Vagina (tissue), 2 donors: ENCODE results near the gene PDCL2. TPM values are rescaled to one million over a fixed set of nuclear protein-coding genes. Genes with fewer than 3 reads are reported as not detected.
"Not testable (repeated sequence)": the region's sequence is repeated elsewhere in the genome, so short reads cannot be mapped to it uniquely, and the experiment has no call there.

Source experiments
- DNase-seq, 2 donors: peaks; one replicate each; pipeline ENCODE4 v3.0.0-alpha.2; 2017; ENCODE audit errors: extremely low spot score in 2 of 2
- H3K27ac ChIP-seq: fragments of 200-600 bp; sonication (generic); one replicate; pipeline ENCODE4 v1.5.1; 2019
- H3K27me3 ChIP-seq: fragments of 200-600 bp; sonication (generic); one replicate; pipeline ENCODE4 v1.5.1; 2019
- H3K36me3 ChIP-seq, 2 donors: fragments of 200-600 bp; sonication (generic); one replicate each; pipeline ENCODE4 v1.5.1; 2017 to 2019
- H3K4me1 ChIP-seq: fragments of 200-600 bp; sonication (generic); one replicate; pipeline ENCODE4 v1.5.1; 2019
- H3K4me3 ChIP-seq, 2 donors: fragments of 200-600 bp; sonication (generic); 1 replicate in 1 of 2; 2 replicates in 1 of 2; pipeline ENCODE4 v1.5.1; 2016 to 2019
- H3K9me3 ChIP-seq: fragments of 200-600 bp; sonication (generic); one replicate; pipeline ENCODE4 v1.5.1; 2019
- CTCF ChIP-seq, 3 experiments: fragments of 450-650 bp in 2 of 3; fragments of 200-600 bp in 1 of 3; sonication (generic) in 1 of 3; IDR thresholded peaks; one replicate each; pipeline ENCODE4 v1.5.1; 2017 to 2019; ENCODE audit warnings: antibody characterized with exemption in 3 of 3, mild to moderate bottlenecking in 2 of 3, moderate library complexity in 2 of 3
- POLR2A ChIP-seq, 2 donors: fragments of 450-650 bp; IDR thresholded peaks; one replicate each; pipeline ENCODE4 v1.6.1; 2017; ENCODE audit warnings: antibody characterized with exemption in 2 of 2, mild to moderate bottlenecking in 2 of 2, moderate library complexity in 2 of 2
- POLR2AphosphoS5 ChIP-seq, 2 donors: sonication (generic); formaldehyde crosslinking; IDR thresholded peaks; one replicate each; pipeline ENCODE4 v1.9.0; 2017; ENCODE audit warnings: antibody characterized with exemption in 2 of 2, mild to moderate bottlenecking in 2 of 2, low read depth in 1 of 2; ENCODE audit not compliant: insufficient read depth in 1 of 2
- intact Hi-C: fragments of 100-400 bp; cut with DNase I; formaldehyde crosslinking; loops from one replicate; pipeline ENCODE4 v1.15.1; 2023
- total RNA-seq: library from RNA; depleted of rRNA; stranded (reverse); fragments of >200 nt; gene quantifications from one replicate; pipeline ENCODE4 v1.2.3, GENCODE V29; 2016

The PDCL2 gene
- total RNA-seq, 1 donor from 2014 or later: not detected

- Histone ChIP-seq H3K9me3 (no peaks in the 10 kb centered on the region), H3K27ac (no peak overlapping the region), H3K36me3 (no peaks in the 10 kb centered on the region), H3K4me1 (no peaks in the 10 kb centered on the region), H3K27me3 (no peaks in the 10 kb centered on the region), H3K4me3 (no peak overlapping the region)
- intact Hi-C loops: no loop called here
- TF ChIP-seq POLR2AphosphoS5 (IDR thresholded peaks at IDR 0.05; ENCODE audit: insufficient read depth in 1 of 2, low read depth in 1 of 2): no peak
- no peak for TF ChIP-seq CTCF (IDR thresholded peaks at IDR 0.05)
- no peak for TF ChIP-seq POLR2A (IDR thresholded peaks at IDR 0.05)
- DNase-seq: no peak
Measured at GRCh38 chr4:55598641-55599040, 6.6 kb upstream of the PDCL2 start.

GRCh38 chr4:55588160-55588559 is 3.9 kb downstream of the PDCL2 start:
- no peaks in the 10 kb centered on the region for H3K27me3 ChIP-seq
- H3K36me3 ChIP-seq: no peaks in the 10 kb centered on the region
- no peak for TF ChIP-seq POLR2A (IDR thresholded peaks at IDR 0.05)
- no peak for TF ChIP-seq POLR2AphosphoS5 (IDR thresholded peaks at IDR 0.05; ENCODE audit: insufficient read depth in 1 of 2, low read depth in 1 of 2)
- TF ChIP-seq CTCF (IDR thresholded peaks at IDR 0.05): no peak
- H3K4me3 ChIP-seq: no peak overlapping the region
- no peaks in the 10 kb centered on the region for H3K4me1 ChIP-seq
- no peak for DNase-seq
- no peaks in the 10 kb centered on the region for H3K9me3 ChIP-seq
- intact Hi-C loops: no loop called here
- no peak overlapping the region for H3K27ac ChIP-seq

GRCh38 chr4:55582773-55583172 is 9.3 kb downstream of the PDCL2 start:
- H3K4me1 ChIP-seq, H3K27ac ChIP-seq, H3K27me3 ChIP-seq, H3K36me3 ChIP-seq, DNase-seq, H3K9me3 ChIP-seq, H3K4me3 ChIP-seq, intact Hi-C loops: not testable (repeated sequence)

GRCh38 chr4:55578341-55579010 is 13.6 kb downstream of the PDCL2 start:
- intact Hi-C loops: no loop called here
- Histone ChIP-seq H3K4me3 (no peak overlapping the region), H3K4me1 (no peaks in the 10 kb centered on the region), H3K36me3 (no peaks in the 10 kb centered on the region), H3K27me3 (no peaks in the 10 kb centered on the region), H3K27ac (no peak overlapping the region), H3K9me3 (no peaks in the 10 kb centered on the region)
- DNase-seq: no peak
- TF ChIP-seq POLR2AphosphoS5 (IDR thresholded peaks at IDR 0.05; ENCODE audit: insufficient read depth in 1 of 2, low read depth in 1 of 2) (no peak), POLR2A (IDR thresholded peaks at IDR 0.05) (no peak), CTCF (IDR thresholded peaks at IDR 0.05) (no peak)

GRCh38 chr4:55575513-55575912 is 16.5 kb downstream of the PDCL2 start:
- no peaks in the 10 kb centered on the region for H3K9me3 ChIP-seq
- no peaks in the 10 kb centered on the region for H3K27me3 ChIP-seq
- TF ChIP-seq POLR2AphosphoS5 (IDR thresholded peaks at IDR 0.05; ENCODE audit: insufficient read depth in 1 of 2, low read depth in 1 of 2): no peak
- TF ChIP-seq POLR2A (IDR thresholded peaks at IDR 0.05): no peak
- no peak for TF ChIP-seq CTCF (IDR thresholded peaks at IDR 0.05)
- H3K27ac ChIP-seq: no peak overlapping the region
- H3K4me1 ChIP-seq: no peaks in the 10 kb centered on the region
- no peaks in the 10 kb centered on the region for H3K36me3 ChIP-seq
- H3K4me3 ChIP-seq: no peak overlapping the region
- no peak for DNase-seq
- intact Hi-C loops: no loop called here
